Activated B cell treated with CpG ODN at 0.5 μM for 24 hours (primary cell): ENCODE data around the gene ACKR2. TPM values are rescaled to one million over a fixed set of nuclear protein-coding genes. Genes with fewer than 3 reads are reported as not detected.

Source experiments
- ATAC-seq: fragments of 200-7000 bp; cut with Tn5 transposase; one replicate; pipeline ENCODE4 v1.10.0; 2021; ENCODE audit warnings: low read depth, mild to moderate bottlenecking, moderate library complexity
- CTCF ChIA-PET: fragments of 350-600 bp; sonication (Branson Sonifier 250); formaldehyde crosslinking; loops from one replicate; lab custom pipeline; 2021; ENCODE audit warnings: antibody characterized with exemption; lab: Charles Lee
- POLR2A ChIA-PET: fragments of 350-600 bp; sonication (Branson Sonifier 250); formaldehyde crosslinking; loops from one replicate; lab custom pipeline; 2021; ENCODE audit warnings: antibody characterized with exemption; lab: Charles Lee
- DNase-seq: peaks from one replicate; pipeline ENCODE4 v3.0.0; 2022
- H3K27ac Mint-ChIP-seq: one replicate; pipeline ENCODE4 v1.8.0; 2020; ENCODE audit warnings: mixed read lengths
- H3K27me3 Mint-ChIP-seq: one replicate; pipeline ENCODE4 v1.8.0; 2021; ENCODE audit warnings: mixed read lengths
- H3K36me3 Mint-ChIP-seq: one replicate; pipeline ENCODE4 v1.8.0; 2021; ENCODE audit warnings: low read depth, mixed read lengths
- H3K4me1 Mint-ChIP-seq: one replicate; pipeline ENCODE4 v1.8.0; 2021; ENCODE audit warnings: mixed read lengths
- H3K4me3 Mint-ChIP-seq: one replicate; pipeline ENCODE4 v1.8.0; 2020; ENCODE audit warnings: mild to moderate bottlenecking, mixed read lengths
- H3K9me3 Mint-ChIP-seq: one replicate; pipeline ENCODE4 v1.8.0; 2020; ENCODE audit warnings: mixed read lengths
- intact Hi-C: fragments of 100-400 bp; cut with micrococcal nuclease; formaldehyde crosslinking; loops from one replicate; pipeline ENCODE4 v1.15.1; 2024
- total RNA-seq: library from RNA; stranded (reverse); gene quantifications from 2 replicates; pipeline ENCODE4 v1.2.3, GENCODE V29; 2022
- TF ChIP-seq, protein P1 (sequence below): fragments of 200-600 bp; IDR thresholded peaks from one replicate; pipeline ENCODE4 v1.8.0; 2022; ENCODE audit warnings: antibody characterized with exemption, mild to moderate bottlenecking

ACKR2 gene
- total RNA-seq, 1 donor from 2014 or later: 0.22 TPM

DNA sequence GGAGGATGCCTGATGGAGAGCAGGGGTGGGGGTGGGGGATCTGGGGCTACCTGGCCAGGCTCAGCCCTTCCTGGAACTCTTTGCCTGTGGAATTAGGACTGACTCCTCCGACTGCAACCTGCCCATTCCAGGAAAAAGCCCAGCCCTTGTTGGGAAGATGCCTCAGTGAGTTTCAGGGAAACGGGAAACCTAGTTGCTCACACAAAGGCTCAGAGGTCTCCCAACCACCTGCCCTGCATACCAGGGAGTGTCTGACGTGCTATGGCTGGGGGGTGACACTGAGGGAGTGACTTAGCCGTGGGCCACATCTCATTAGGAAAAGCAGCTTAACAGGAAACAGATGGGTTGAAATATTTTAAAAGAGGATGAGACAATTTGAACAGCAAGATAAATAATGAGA lies 38.5 kb downstream of the ACKR2 start:
- TF ChIP-seq, protein P1, sequence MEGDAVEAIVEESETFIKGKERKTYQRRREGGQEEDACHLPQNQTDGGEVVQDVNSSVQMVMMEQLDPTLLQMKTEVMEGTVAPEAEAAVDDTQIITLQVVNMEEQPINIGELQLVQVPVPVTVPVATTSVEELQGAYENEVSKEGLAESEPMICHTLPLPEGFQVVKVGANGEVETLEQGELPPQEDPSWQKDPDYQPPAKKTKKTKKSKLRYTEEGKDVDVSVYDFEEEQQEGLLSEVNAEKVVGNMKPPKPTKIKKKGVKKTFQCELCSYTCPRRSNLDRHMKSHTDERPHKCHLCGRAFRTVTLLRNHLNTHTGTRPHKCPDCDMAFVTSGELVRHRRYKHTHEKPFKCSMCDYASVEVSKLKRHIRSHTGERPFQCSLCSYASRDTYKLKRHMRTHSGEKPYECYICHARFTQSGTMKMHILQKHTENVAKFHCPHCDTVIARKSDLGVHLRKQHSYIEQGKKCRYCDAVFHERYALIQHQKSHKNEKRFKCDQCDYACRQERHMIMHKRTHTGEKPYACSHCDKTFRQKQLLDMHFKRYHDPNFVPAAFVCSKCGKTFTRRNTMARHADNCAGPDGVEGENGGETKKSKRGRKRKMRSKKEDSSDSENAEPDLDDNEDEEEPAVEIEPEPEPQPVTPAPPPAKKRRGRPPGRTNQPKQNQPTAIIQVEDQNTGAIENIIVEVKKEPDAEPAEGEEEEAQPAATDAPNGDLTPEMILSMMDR: no peak
- Mint-ChIP-seq H3K27ac (peak overlapping the region; percentile 85), H3K9me3 (no peaks in the 10 kb centered on the region), H3K36me3 (no peaks in the 10 kb centered on the region), H3K4me1 (peaks cover 34% of the 10 kb centered on the region), H3K4me3 (peak overlapping the region; percentile 66), H3K27me3 (no peaks in the 10 kb centered on the region)
- DNase-seq (no peak), ATAC-seq (peak; percentile 52)
- POLR2A ChIA-PET: interaction anchor here (0.6 to 0.7 kb wide), 2 partner anchors 79 to 576 kb away, joined by 4 to 7 read pairs; no protein-coding TSS in a partner anchor
- CTCF ChIA-PET: interaction anchor here (1.4 kb wide), 1 partner anchor 34 kb away, joined by 8 read pairs; no protein-coding TSS in a partner anchor
- intact Hi-C loops: loop anchor here (1.0 to 5.0 kb wide), 3 partner anchors 17 to 182 kb away; partner anchors contain the start of gene HIGD1A

DNA sequence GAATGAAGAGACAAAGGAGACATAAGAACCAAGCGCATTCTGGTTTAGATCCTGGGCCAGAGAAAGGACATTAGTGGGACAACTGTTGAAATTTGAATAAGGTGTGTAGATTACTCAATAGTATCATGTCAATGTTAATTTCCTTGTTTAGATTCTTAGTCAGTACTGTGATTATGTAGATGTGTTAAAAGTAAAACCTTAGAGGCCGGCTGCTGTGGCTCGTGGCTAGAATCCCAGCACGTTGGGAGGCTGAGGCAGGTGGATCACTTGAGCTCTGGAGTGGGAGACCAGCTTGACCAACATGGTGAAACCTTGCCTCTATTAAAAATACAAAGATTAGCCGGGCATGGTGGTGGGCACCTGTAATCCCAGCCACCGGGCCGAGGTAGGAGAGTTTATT lies 39.8 kb downstream of the ACKR2 start:
- intact Hi-C loops: loop anchor here (5.0 kb wide), 1 partner anchor 47 kb away; the partner anchor contains the start of gene HIGD1A
- H3K4me3 Mint-ChIP-seq: no peak overlapping the region
- no peak for DNase-seq
- H3K27me3 Mint-ChIP-seq: no peaks in the 10 kb centered on the region
- H3K9me3 Mint-ChIP-seq: no peaks in the 10 kb centered on the region
- peaks cover 36% of the 10 kb centered on the region for H3K4me1 Mint-ChIP-seq
- no peaks in the 10 kb centered on the region for H3K36me3 Mint-ChIP-seq
- TF ChIP-seq, protein P1: no peak
- CTCF ChIA-PET: no interaction called here
- POLR2A ChIA-PET: no interaction called here
- H3K27ac Mint-ChIP-seq: no peak overlapping the region
- no peak for ATAC-seq

DNA sequence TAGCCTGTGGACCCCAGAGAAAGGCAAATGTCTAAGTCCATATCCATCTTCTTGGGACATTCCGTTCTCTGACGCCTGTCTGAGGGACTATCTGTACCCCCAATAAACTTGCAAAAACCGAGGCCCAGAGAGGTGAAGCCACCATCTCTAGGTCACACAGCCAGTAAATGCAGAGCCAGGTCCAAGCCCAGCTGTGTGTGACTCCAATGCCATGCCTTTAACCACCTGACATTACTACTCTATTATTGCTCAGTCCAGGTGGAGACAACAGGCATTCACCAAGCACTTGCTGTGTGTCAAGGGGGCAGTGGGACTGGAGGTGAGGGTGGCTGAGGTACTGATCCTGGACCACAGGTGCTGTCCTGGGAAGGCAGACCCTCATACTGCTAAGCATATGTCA lies 41.0 kb downstream of the ACKR2 start:
- Mint-ChIP-seq H3K4me1 (peaks cover 33% of the 10 kb centered on the region), H3K36me3 (no peaks in the 10 kb centered on the region), H3K9me3 (no peaks in the 10 kb centered on the region), H3K4me3 (no peak overlapping the region), H3K27me3 (no peaks in the 10 kb centered on the region), H3K27ac (no peak overlapping the region)
- ChIA-PET POLR2A (interaction anchor here (1.2 kb wide), 1 partner anchor 10 kb away, joined by 3 read pairs; no protein-coding TSS in a partner anchor), CTCF (no interaction called here)
- intact Hi-C loops: no loop called here
- TF ChIP-seq, protein P1: no peak
- DNase-seq: no peak
- no peak for ATAC-seq

DNA sequence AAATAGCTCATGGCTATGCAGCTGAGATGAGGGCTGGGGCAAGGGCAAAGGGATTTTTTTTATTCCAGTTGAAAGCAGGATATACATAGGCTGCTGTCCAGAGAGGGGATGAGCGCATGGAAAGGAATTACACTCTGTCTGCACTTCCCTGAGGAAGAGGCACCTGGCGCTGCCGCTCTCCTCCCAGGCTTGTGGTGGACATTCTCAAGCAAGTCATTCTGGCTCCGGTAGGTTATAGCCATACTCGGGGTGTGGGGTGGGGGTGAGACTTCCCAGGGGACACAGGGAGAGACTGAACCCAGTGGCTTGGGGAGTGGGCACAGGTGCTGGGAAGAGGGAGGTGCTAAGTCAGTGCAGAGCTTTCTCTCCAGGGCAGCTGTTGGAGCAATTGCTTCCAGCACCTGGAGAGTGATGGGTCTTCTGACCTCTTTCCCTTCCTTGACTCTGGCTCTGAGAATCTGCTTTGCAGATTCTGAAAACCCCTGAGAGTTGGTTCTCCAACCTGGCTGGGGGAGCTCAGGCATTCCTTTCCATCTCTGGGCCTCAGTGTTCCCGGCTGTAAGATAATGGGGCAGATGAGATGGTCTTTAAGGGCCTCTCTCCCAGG lies 42.1 kb downstream of the ACKR2 start:
- Mint-ChIP-seq H3K27ac (no peak overlapping the region), H3K36me3 (no peaks in the 10 kb centered on the region), H3K27me3 (no peaks in the 10 kb centered on the region), H3K4me3 (no peak overlapping the region), H3K9me3 (no peaks in the 10 kb centered on the region), H3K4me1 (peaks cover 36% of the 10 kb centered on the region)
- TF ChIP-seq, protein P1: no peak
- DNase-seq (no peak), ATAC-seq (no peak)
- ChIA-PET CTCF (no interaction called here), POLR2A (interaction anchor here (1.2 kb wide), 1 partner anchor 11 kb away, joined by 3 read pairs; no protein-coding TSS in a partner anchor)
- intact Hi-C loops: no loop called here

DNA sequence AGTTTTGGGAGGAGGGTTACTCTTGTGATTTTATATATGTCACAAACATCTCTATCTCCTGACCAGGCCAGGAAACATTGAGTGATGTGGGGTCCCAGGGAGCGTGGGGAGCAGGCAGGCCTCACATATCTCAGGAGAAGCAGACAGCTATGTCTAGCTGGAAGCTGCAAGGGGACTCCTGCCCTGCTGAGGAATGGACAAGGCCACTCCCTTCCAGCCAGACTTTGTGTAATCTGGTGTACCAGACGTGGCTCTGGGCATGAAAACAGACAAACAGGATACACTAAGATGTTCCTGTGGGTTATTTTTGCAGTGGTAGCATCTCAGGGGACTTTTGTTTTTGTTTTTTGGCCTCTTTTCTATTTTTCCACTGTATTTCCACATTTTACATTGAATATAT lies 43.2 kb downstream of the ACKR2 start:
- no peak for DNase-seq
- peaks cover 34% of the 10 kb centered on the region for H3K4me1 Mint-ChIP-seq
- H3K27ac Mint-ChIP-seq: no peak overlapping the region
- intact Hi-C loops: no loop called here
- ChIA-PET POLR2A (no interaction called here), CTCF (interaction anchor here (1.7 kb wide), 1 partner anchor 29 kb away, joined by 4 read pairs; no protein-coding TSS in a partner anchor)
- ATAC-seq: no peak
- no peaks in the 10 kb centered on the region for H3K36me3 Mint-ChIP-seq
- TF ChIP-seq, protein P1: no peak
- H3K4me3 Mint-ChIP-seq: no peak overlapping the region
- no peaks in the 10 kb centered on the region for H3K27me3 Mint-ChIP-seq
- no peaks in the 10 kb centered on the region for H3K9me3 Mint-ChIP-seq
